SJSA1 (cell line): ENCODE measurements around the gene AP5Z1. TPM values are rescaled to one million over a fixed set of nuclear protein-coding genes. Genes with fewer than 3 reads are reported as not detected.

Experiments used
- DNase-seq, 2 experiments: peaks; one replicate each; pipeline ENCODE4 v3.0.0-alpha.2; 2015 to 2020; ENCODE audit warnings: low spot score in 2 of 2, low read depth in 1 of 2
- H3K27ac ChIP-seq: fragments of 250-450 bp; sonication (Bioruptor Pico); 2 replicates; pipeline ENCODE4 v1.5.1; 2020; ENCODE audit warnings: mild to moderate bottlenecking, moderate library complexity
- H3K27me3 ChIP-seq: fragments of 250-450 bp; sonication (Bioruptor Pico); replicated peaks from 2 replicates; pipeline ENCODE4 v1.5.1; 2020; ENCODE audit warnings: mild to moderate bottlenecking, moderate library complexity
- H3K36me3 ChIP-seq: fragments of 250-450 bp; sonication (Bioruptor Pico); 2 replicates; pipeline ENCODE4 v1.5.1; 2020; ENCODE audit warnings: mild to moderate bottlenecking
- H3K4me1 ChIP-seq: fragments of 250-450 bp; sonication (Bioruptor Pico); replicated peaks from 2 replicates; pipeline ENCODE4 v1.6.1; 2021; ENCODE audit warnings: mild to moderate bottlenecking
- H3K4me3 ChIP-seq: fragments of 250-450 bp; sonication (Bioruptor Pico); 2 replicates; pipeline ENCODE4 v1.5.1; 2020; ENCODE audit warnings: mild to moderate bottlenecking
- H3K9me3 ChIP-seq: fragments of 250-450 bp; sonication (Bioruptor Pico); replicated peaks from 2 replicates; pipeline ENCODE4 v1.5.1; 2020; ENCODE audit warnings: mild to moderate bottlenecking
- total RNA-seq: library from RNA; depleted of rRNA; stranded (reverse); fragments of >200 nt; shearing (Covaris generic); gene quantifications from 2 replicates; pipeline ENCODE4 v1.2.3, GENCODE V29; 2014

Gene AP5Z1
- total RNA-seq, 1 experiment from 2014 or later: 37.7 TPM

DNA sequence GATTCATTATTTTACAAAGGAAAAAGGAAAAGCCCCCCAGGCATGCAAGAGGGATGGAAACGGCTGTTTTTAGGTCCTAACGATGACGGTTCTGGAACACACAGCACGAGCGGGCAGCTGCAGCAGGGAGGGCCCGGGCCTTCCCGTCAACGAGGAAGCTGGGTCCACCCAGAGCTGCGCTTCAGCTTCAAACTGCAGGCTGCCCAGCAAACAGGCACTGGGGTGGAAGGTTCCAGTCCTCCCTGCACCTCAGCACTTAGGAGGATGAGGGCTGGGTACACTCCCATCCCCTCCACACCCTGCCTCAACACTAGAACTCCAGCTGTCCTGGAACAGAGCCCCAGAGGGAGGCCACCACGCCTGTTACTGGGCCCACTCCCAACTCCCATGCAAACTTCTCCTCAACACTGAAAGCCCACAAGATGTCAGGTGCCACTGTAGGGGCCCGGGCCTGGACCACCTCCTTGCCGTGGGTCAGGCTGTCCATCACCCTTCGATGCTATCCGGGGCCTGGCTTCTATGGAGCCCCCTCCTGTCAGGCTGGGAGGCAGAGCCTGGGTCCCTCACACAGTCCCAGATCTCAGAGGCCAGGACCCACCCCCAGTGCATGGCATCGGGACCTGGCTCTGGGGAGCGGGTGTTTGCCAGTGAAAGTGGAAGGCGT is 53.4 kb downstream of the AP5Z1 start:
- Histone ChIP-seq H3K27ac (no peak overlapping the region), H3K27me3 (peaks cover 5% of the 10 kb centered on the region), H3K9me3 (0 out of 2 replicates have a peak, but pooled peaks cover 3% of the 10 kb centered on the region), H3K4me1 (no peaks in the 10 kb centered on the region), H3K36me3 (no peaks in the 10 kb centered on the region), H3K4me3 (no peak overlapping the region)
- no peak for DNase-seq

DNA sequence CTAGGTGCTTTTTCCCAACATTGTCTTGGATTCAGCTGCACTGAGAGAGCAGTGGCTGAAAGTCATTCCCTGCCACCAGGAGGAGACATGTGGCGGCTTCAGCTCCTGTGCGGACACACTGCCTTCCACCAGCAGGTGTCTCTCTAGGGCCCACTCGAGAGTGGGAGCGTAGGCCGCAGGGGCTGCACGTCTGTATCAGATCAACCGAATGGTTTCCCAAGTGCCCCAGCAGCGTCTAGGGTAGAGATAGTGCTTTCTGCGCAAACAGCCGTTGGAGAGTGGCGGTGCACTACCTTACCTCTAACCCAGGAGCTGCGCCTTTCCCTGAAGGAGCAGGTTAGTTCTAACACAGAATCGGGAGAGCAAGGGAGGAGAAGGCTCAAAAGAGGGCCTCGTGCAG is 54.8 kb downstream of the AP5Z1 start:
- Histone ChIP-seq H3K36me3 (no peaks in the 10 kb centered on the region), H3K27me3 (peaks cover 5% of the 10 kb centered on the region; the same call in 1 of the 2 replicates), H3K27ac (no peak overlapping the region), H3K9me3 (0 out of 2 replicates have a peak, but pooled peaks cover 3% of the 10 kb centered on the region), H3K4me3 (no peak overlapping the region), H3K4me1 (no peaks in the 10 kb centered on the region)
- DNase-seq: peak in 1 of 2 experiments; percentile 63

DNA sequence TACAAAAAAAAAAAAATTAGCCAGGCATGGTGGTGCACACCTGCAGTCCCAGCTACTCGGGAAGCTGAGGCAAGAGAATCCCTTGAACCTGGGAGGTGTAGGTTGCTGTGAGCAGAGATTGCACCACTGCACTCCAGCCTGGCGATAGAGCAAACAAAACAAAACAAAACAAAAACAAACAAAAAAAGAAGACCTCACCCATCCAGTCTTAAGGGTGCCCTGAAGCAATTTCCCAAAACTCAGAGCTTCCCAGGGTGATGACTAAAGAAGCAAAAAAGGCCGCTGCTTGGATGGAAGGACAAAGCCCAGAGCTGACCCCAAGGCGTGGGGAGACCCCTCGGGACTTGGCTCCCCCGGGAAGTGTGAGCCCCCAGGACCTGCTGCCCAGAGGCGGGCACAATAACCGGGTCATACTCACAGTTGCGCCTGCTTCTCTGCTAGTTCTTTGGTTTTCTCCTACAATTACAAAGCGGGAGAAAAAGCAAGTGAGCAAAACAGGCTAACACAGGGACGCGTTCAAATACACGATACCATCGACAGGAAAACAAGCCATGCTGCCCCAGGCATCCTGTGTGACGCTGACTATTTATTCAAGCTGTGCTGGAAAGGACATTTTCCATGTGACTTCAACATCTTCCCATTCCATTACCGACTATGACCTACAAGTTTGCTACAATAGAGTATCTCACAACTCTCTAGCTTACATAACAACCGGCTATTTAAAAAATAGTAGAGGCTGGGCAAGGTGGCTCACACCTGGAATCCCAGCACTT is 56.5 kb downstream of the AP5Z1 start:
- Histone ChIP-seq H3K9me3 (0 out of 2 replicates have a peak, but pooled peaks cover 3% of the 10 kb centered on the region), H3K36me3 (no peaks in the 10 kb centered on the region), H3K4me3 (no peak overlapping the region), H3K27ac (no peak overlapping the region), H3K4me1 (no peaks in the 10 kb centered on the region), H3K27me3 (peaks cover 5% of the 10 kb centered on the region; the same call in 1 of the 2 replicates)
- no peak for DNase-seq

GRCh38 chr7:4832711-4833110 is 57.3 kb downstream of the AP5Z1 start:
- Histone ChIP-seq H3K27ac (no peak overlapping the region), H3K36me3 (no peaks in the 10 kb centered on the region), H3K27me3 (peaks cover 5% of the 10 kb centered on the region; the same call in 1 of the 2 replicates), H3K4me1 (no peaks in the 10 kb centered on the region), H3K9me3 (0 out of 2 replicates have a peak, but pooled peaks cover 3% of the 10 kb centered on the region), H3K4me3 (no peak overlapping the region)
- DNase-seq: no peak

GRCh38 chr7:4833176-4833575 is 57.8 kb downstream of the AP5Z1 start:
- DNase-seq: peak in 1 of 2 experiments; percentile 39
- Histone ChIP-seq H3K4me1 (no peaks in the 10 kb centered on the region), H3K4me3 (no peak overlapping the region), H3K27me3 (peaks cover 3% of the 10 kb centered on the region; the same call in 1 of the 2 replicates), H3K27ac (no peak overlapping the region), H3K36me3 (no peaks in the 10 kb centered on the region), H3K9me3 (0 out of 2 replicates have a peak, but pooled peaks cover 3% of the 10 kb centered on the region)

DNA sequence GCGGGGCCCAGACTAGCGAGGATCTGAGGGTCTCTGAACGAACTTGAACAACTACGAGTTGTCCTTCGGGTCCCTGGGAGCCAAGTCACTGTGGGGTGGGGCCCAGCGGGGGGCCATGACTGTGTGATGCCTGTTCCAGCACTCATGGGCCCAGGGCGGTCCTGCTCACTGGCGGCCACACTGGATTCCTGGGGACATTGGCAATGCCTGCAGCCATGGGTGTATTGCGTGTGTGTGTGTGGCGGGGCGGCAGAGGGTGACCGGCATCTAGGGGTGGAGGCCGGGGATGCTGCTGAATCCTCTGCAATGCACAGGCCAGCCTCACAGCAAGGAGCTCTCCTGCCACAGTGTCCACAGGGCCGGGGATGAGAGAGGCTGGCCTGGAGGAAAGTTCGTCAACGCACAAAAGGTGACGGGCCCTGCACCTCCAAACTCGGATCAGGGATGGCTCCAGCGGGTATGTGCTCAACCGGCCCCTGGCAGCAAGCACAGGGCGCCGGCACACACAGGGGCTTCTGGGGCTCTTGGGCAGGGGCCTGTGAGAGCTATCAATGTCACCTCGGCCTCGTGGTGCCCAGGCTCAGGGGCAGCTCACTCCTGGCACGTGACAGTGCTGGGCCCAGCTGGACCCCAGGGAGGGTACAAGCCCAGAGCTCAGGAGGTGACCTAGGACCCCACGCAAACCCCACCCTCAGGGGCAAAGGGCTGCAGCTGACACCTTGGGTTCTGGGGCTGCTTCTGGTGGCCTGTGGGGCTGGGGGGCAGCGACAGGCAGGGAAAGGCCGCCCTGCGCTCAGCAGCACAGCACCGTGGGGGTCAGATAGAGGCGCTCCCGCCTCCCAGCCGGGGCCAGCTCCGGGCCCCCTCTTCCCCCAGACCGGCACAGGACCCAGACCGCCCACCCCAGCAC is 58.5 kb downstream of the AP5Z1 start:
- Histone ChIP-seq H3K4me1 (no peaks in the 10 kb centered on the region), H3K27me3 (peaks cover 3% of the 10 kb centered on the region; the same call in 1 of the 2 replicates), H3K4me3 (no peak overlapping the region), H3K27ac (no peak overlapping the region), H3K9me3 (0 out of 2 replicates have a peak, but pooled peaks cover 3% of the 10 kb centered on the region), H3K36me3 (no peaks in the 10 kb centered on the region)
- no peak for DNase-seq

DNA sequence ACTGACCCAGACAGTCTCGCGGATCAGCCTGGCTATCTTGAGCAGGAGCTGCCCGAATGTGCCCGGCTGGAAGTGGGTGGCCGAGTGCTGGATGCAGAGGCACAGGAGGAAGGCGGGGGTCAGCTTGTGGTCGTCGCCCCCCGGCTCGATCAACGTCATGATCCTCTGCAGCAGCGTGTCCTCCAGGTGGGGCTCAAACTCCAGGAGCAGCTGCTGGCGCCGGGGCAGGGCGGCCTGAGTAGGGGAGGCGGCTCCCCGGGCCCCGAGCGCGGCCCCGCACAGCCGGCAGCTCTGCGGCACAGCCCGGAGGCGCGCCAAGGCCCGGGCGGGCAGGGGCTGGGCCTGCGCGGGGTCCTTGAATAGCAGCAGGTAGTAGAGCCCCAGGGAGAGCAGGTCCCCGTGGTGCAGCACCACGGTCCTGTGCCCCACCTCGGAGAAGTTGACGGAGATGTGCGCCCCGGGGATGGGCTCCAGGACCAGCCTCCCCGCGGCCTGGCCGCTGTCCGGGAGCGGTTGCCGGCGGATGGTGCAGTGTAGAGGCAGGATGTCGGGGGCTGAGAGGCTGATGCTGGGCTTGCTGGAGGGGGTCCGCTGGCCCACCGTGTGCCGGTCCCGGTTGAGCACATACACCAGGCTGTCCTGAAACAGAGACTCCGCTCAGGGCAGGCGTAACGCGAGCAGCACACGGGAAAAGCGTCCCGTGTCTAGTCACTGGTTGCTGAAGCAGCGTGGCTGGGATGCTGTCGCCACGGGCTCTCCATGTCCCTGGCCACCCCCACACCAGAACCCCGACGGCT is 59.4 kb downstream of the AP5Z1 start:
- DNase-seq: peak in 1 of 2 experiments; percentile 43
- H3K4me1 ChIP-seq: no peaks in the 10 kb centered on the region

DNA sequence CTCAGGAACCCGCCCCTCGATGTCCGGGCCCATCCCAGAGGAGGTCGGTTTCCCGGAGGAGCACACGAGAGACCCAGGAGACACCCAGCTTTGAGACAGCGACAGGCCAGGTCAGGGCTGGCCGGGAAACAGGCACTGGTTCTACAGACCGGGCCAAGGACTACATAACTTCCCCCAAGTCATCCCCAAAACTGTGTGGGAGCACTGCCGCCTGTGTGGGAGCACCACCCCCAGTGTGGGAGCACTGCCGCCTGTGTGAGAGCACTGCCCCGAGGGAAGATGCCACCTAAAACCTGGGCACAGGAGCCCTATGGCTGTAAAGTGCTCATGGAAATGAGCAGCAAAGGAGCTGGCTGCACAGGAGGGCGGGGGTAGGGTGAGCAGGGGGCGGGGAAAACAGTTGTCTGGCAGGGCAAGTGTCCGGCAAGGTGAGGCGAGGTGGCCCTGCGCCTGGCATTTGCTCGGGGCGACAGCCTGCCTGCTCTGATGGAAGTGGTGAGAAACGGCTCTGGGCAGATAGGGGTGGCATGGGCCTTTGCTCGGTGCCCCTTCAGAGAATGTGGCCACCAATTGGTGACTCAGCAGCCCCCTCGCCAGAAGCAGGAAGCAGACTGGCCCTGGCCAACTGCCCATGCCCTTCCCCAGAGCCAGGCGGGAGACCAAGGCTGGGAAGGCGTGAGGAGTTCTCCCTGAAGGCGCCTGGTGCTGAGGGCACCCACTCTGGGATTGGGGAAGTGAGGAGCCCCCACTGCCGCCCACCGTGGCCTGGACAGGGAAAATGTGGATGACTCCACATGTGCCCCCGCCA is 60.2 kb downstream of the AP5Z1 start:
- H3K9me3 ChIP-seq: no peaks in the 10 kb centered on the region
- H3K4me1 ChIP-seq: no peaks in the 10 kb centered on the region
- DNase-seq: peak in 1 of 2 experiments; percentile 41
- H3K27me3 ChIP-seq: peaks cover 9% of the 10 kb centered on the region; the same call in 1 of the 2 replicates
- H3K36me3 ChIP-seq: no peaks in the 10 kb centered on the region
- no peak overlapping the region for H3K4me3 ChIP-seq
- no peak overlapping the region for H3K27ac ChIP-seq

More for the DNA sequence above, 59.4 kb downstream of the AP5Z1 start:
- H3K27ac ChIP-seq: no peak overlapping the region
- H3K36me3 ChIP-seq: no peaks in the 10 kb centered on the region
- no peak overlapping the region for H3K4me3 ChIP-seq
- 0 out of 2 replicates have a peak, but pooled peaks cover 3% of the 10 kb centered on the region for H3K9me3 ChIP-seq
- H3K27me3 ChIP-seq: peaks cover 9% of the 10 kb centered on the region; the same call in 1 of the 2 replicates

DNA sequence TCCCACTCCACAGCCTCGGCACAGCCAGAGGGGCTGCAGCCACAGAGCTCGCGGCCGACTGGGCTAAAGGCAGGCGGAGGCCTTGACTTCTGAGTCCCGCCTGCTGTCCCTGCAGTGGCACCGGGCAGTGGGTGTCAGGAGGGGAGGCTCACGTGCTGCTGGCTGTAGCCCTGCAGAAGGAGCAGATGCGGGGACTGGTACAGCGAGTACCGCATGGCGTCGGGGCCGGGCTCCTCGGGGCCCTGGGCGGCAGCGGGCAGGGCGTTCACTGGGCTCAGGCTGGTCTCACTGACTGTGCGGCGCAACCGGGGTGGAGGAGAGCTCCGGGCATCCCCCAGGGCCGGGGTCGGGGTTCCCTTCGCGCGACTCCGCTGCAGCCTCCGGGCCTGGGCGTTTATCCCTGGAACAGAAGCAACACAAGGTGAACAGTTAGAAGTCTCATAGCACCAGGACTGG is 60.8 kb downstream of the AP5Z1 start:
- Histone ChIP-seq H3K4me3 (no peak overlapping the region), H3K27me3 (peaks cover 9% of the 10 kb centered on the region; the same call in 1 of the 2 replicates), H3K9me3 (no peaks in the 10 kb centered on the region), H3K36me3 (no peaks in the 10 kb centered on the region), H3K27ac (no peak overlapping the region), H3K4me1 (no peaks in the 10 kb centered on the region)
- DNase-seq: peak in 1 of 2 experiments; percentile 48

GRCh38 chr7:4837041-4837802 is 61.8 kb downstream of the AP5Z1 start:
- H3K27ac ChIP-seq: no peak overlapping the region
- H3K36me3 ChIP-seq: no peaks in the 10 kb centered on the region
- H3K27me3 ChIP-seq: peaks cover 6% of the 10 kb centered on the region; the same call in 1 of the 2 replicates
- no peak overlapping the region for H3K4me3 ChIP-seq
- H3K9me3 ChIP-seq: no peaks in the 10 kb centered on the region
- DNase-seq: peak in 1 of 2 experiments; percentile 46
- H3K4me1 ChIP-seq: no peaks in the 10 kb centered on the region

GRCh38 chr7:4837803-4838625 is 62.6 kb downstream of the AP5Z1 start:
- Histone ChIP-seq H3K9me3 (no peaks in the 10 kb centered on the region), H3K4me1 (no peaks in the 10 kb centered on the region), H3K4me3 (no peak overlapping the region), H3K27me3 (peaks cover 6% of the 10 kb centered on the region; the same call in 1 of the 2 replicates), H3K36me3 (no peaks in the 10 kb centered on the region), H3K27ac (no peak overlapping the region)
- peak in 1 of 2 experiments; percentile 43 for DNase-seq
